Spleen (tissue), 11 donors: ENCODE results near the gene CHN1. TPM values are rescaled to one million over a fixed set of nuclear protein-coding genes. Genes with fewer than 3 reads are reported as not detected.

Experiments
- DNase-seq: peaks from one replicate; pipeline ENCODE4 v3.0.0-alpha.2; 2020
- H3K27ac ChIP-seq, 8 donors: fragments of 200-600 bp; sonication (generic) in 7 of 8; 1 replicate in 4 of 8; 2 replicates in 4 of 8; pipeline versions ENCODE4 v1.5.0 to v1.8.0; 2016 to 2021; ENCODE audit warnings: inconsistent platforms in 4 of 8, mild to moderate bottlenecking in 4 of 8, moderate library complexity in 1 of 8
- H3K27me3 ChIP-seq, 7 donors: fragments of 200-600 bp; sonication (generic) in 6 of 7; replicated peaks in 1 of 7; 1 replicate in 4 of 7; 2 replicates in 3 of 7; pipeline versions ENCODE4 v1.5.0 to v1.8.0; 2016 to 2021; ENCODE audit warnings: inconsistent platforms in 3 of 7, mild to moderate bottlenecking in 1 of 7
- H3K36me3 ChIP-seq, 6 donors: fragments of 200-600 bp; sonication (generic) in 5 of 6; 1 replicate in 4 of 6; 2 replicates in 2 of 6; pipeline versions ENCODE4 v1.5.0 to v1.8.0; 2016 to 2021; ENCODE audit warnings: inconsistent platforms in 2 of 6
- H3K4me1 ChIP-seq, 6 donors: fragments of 200-600 bp; sonication (generic) in 5 of 6; 1 replicate in 3 of 6; 2 replicates in 3 of 6; pipeline versions ENCODE4 v1.5.0 to v1.8.0; 2016 to 2021; ENCODE audit warnings: inconsistent platforms in 3 of 6
- H3K4me3 ChIP-seq, 8 donors: fragments of 200-600 bp; sonication (generic) in 7 of 8; 1 replicate in 4 of 8; 2 replicates in 4 of 8; pipeline versions ENCODE4 v1.5.0 to v1.8.0; 2016 to 2021; ENCODE audit warnings: inconsistent platforms in 4 of 8, mild to moderate bottlenecking in 4 of 8, moderate library complexity in 2 of 8
- H3K9me3 ChIP-seq, 8 donors: fragments of 200-600 bp; sonication (generic) in 7 of 8; 1 replicate in 4 of 8; 2 replicates in 4 of 8; pipeline versions ENCODE4 v1.5.0 to v1.8.0; 2016 to 2021; ENCODE audit warnings: inconsistent platforms in 4 of 8
- POLR2A ChIP-seq, 3 donors: fragments of 450-650 bp; IDR thresholded peaks; one replicate each; pipeline ENCODE4 v1.5.1; 2017; ENCODE audit warnings: antibody characterized with exemption in 3 of 3, mild to moderate bottlenecking in 1 of 3
- POLR2AphosphoS5 ChIP-seq, 3 donors: sonication (generic); formaldehyde crosslinking; IDR thresholded peaks; one replicate each; pipeline ENCODE4 v1.5.1; 2017; ENCODE audit warnings: antibody characterized with exemption in 3 of 3
- WGBS, 5 donors: extraction: QIAGEN DNeasy Blood & Tissue Kit in 3 of 5; methylation state at CpG; one replicate each; pipeline versions ENCODE4 v1.1.5 to v1.1.7; 2013 to 2018; 5-methylcytosine and 5-hydroxymethylcytosine counted together
- intact Hi-C: fragments of 100-400 bp; cut with DNase I; formaldehyde crosslinking; loops from one replicate; pipeline ENCODE4 v1.15.0; 2023; ENCODE audit warnings: low total_unique reads
- polyA plus RNA-seq, 3 donors: library from polyadenylated mRNA; stranded (reverse); fragments of 200-250 nt; gene quantifications; one replicate each; pipeline ENCODE4 v1.2.1, GENCODE V29; 2013
- total RNA-seq, 7 donors: library from RNA; depleted of rRNA in 3 of 7; stranded (reverse); fragments of >200 nt in 3 of 7; fragmentation: NEBNext Ultra II Directional in 4 of 7; extraction: Animal tissue kit (Norgen Biotek cat#: 25700) in 4 of 7; gene quantifications; one replicate each; pipeline versions ENCODE4 v1.1.0 to v1.2.1, GENCODE V29; 2016 to 2021
- TF ChIP-seq, protein P1 (sequence below), 11 experiments: fragments of 200-600 bp in 7 of 11; fragments of 450-650 bp in 4 of 11; sonication (generic) in 4 of 11; IDR thresholded peaks in 8 of 11; conservative IDR thresholded peaks in 3 of 11; 1 replicate in 7 of 11; 2 replicates in 4 of 11; pipeline versions ENCODE4 v1.4.0 to v1.8.0; 2016 to 2021; ENCODE audit warnings: antibody characterized with exemption in 11 of 11, inconsistent platforms in 4 of 11, mild to moderate bottlenecking in 1 of 11
- donor health status: healthy with polysubstance abuse.
- donor health status: DM: no; HTN: no; CAD: no; lungs with moderate emphysema.
- donor health status: DM: no; HTN: no; CAD: no.
- donor health status: Bipolar disorder and iron deficiency.
- donor health status: healthy.
- donor health status: DM: no; HTN: no; CAD: no.
- donor health status: DM: yes; HTN: yes; CAD: no.

CHN1 gene
- total and polyA plus RNA-seq, 10 donors: 5.4 to 14.6 (median 9.7) TPM

DNA sequence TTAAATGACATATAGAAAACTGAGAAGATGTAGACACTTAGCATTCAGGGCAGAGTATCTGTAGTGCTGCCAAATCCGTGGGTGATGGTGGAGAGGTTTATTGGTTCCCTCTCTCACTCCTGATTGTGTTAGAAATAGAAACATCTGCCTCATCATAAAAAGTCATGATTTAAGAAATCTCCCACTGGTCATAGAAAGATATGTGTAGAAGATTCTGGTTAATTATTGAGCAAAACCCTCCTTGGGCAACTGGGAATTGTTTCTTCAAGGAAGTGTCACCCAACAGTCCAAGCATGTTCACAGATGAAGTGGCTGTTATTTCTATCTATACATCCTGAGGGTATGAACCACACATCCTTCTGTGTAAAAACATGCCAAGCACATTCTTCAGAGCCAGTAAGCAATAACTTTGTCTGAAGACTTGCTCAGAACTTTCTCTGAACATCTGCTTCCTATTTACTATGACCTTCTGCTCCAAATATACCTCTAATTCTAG is 207.4 kb downstream of the CHN1 start:
- DNase-seq: no peak
- H3K36me3 ChIP-seq: peaks cover 0 to 9% (median 0%) of the 10 kb centered on the region in 6 donors
- TF ChIP-seq POLR2A (IDR thresholded peaks at IDR 0.05) (no peak), POLR2AphosphoS5 (IDR thresholded peaks at IDR 0.05) (no peak)
- TF ChIP-seq, protein P1, sequence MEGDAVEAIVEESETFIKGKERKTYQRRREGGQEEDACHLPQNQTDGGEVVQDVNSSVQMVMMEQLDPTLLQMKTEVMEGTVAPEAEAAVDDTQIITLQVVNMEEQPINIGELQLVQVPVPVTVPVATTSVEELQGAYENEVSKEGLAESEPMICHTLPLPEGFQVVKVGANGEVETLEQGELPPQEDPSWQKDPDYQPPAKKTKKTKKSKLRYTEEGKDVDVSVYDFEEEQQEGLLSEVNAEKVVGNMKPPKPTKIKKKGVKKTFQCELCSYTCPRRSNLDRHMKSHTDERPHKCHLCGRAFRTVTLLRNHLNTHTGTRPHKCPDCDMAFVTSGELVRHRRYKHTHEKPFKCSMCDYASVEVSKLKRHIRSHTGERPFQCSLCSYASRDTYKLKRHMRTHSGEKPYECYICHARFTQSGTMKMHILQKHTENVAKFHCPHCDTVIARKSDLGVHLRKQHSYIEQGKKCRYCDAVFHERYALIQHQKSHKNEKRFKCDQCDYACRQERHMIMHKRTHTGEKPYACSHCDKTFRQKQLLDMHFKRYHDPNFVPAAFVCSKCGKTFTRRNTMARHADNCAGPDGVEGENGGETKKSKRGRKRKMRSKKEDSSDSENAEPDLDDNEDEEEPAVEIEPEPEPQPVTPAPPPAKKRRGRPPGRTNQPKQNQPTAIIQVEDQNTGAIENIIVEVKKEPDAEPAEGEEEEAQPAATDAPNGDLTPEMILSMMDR (IDR thresholded peaks at IDR 0.05 in 8 of 11, conservative IDR thresholded peaks at IDR 0.05 in 3 of 11): no peak
- no peaks in the 10 kb centered on the region for H3K9me3 ChIP-seq
- H3K4me3 ChIP-seq: no peak overlapping the region
- no peaks in the 10 kb centered on the region for H3K27me3 ChIP-seq
- no peak overlapping the region for H3K27ac ChIP-seq
- H3K4me1 ChIP-seq: peaks cover 0 to under 1% (median 0%) of the 10 kb centered on the region in 6 donors
- intact Hi-C loops: no loop called here
- WGBS, 5 donors: 38 to 79% (median 72%) methylated on average over 1 of the region's 1 CpG

DNA sequence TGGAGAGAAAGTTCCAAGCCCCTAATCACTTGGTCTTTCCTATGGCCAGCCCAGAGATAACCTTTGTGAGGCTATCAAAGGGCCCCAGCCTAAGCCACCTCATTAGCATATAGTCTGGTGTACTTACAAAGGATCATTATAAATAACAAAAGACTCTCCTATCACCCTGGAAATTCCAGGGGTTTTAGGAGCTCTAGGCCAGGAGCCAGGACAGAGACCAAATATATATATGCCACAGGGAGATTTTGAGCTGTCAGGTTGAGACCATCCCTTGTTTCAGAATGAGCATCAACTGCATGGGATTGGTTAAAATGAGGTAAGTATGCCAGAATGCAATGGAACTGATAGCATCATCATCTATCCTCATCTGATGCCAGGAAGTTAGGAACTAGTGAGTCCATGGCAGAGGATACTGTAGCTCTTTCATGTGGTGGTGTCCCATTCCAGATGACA is 208.8 kb downstream of the CHN1 start:
- H3K9me3 ChIP-seq: no peaks in the 10 kb centered on the region
- TF ChIP-seq POLR2A (IDR thresholded peaks at IDR 0.05) (no peak), POLR2AphosphoS5 (IDR thresholded peaks at IDR 0.05) (no peak)
- TF ChIP-seq, protein P1 (IDR thresholded peaks at IDR 0.05 in 8 of 11, conservative IDR thresholded peaks at IDR 0.05 in 3 of 11): no peak
- H3K4me1 ChIP-seq: peaks cover 0 to 6% (median 0%) of the 10 kb centered on the region in 6 donors
- no peak overlapping the region for H3K27ac ChIP-seq
- intact Hi-C loops: no loop called here
- no peak for DNase-seq
- no peak overlapping the region for H3K4me3 ChIP-seq
- peaks cover 0 to 9% (median 0%) of the 10 kb centered on the region in 6 donors for H3K36me3 ChIP-seq
- peaks cover 0 to 5% (median 0%) of the 10 kb centered on the region in 7 donors for H3K27me3 ChIP-seq

DNA sequence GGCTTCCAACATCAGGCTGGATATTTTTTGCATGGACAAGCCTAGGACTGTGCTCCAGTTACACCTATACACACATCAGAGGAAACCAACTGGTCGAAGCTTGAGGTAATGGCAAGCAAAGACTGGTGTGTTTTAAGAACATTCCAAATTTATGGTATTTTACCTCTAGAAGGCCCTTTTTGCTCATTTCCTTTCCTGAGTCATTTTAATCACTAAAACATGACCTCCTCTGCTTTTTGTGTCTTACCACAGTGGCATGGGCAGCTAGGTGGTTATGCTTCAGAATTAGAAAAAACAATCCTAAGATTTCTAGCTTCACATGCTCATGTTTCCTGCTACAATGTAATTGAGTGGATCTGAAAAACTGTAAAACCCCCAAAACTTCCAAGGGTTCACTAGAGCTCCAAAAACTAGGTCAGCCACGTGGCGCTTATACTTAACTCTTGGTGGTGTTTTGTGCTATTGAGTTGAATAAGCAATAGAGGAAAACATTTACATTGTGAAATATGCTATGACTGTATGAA is 210.3 kb downstream of the CHN1 start:
- TF ChIP-seq POLR2A (IDR thresholded peaks at IDR 0.05) (no peak), POLR2AphosphoS5 (IDR thresholded peaks at IDR 0.05) (no peak)
- TF ChIP-seq, protein P1 (IDR thresholded peaks at IDR 0.05 in 8 of 11, conservative IDR thresholded peaks at IDR 0.05 in 3 of 11): no peak
- intact Hi-C loops: no loop called here
- 65 to 87% (median 80%) methylated on average over 3 of the region's 3 CpGs for WGBS, 5 donors
- H3K27ac ChIP-seq: no peak overlapping the region
- H3K4me1 ChIP-seq: peaks cover 0 to 10% (median 0%) of the 10 kb centered on the region in 6 donors
- H3K9me3 ChIP-seq: no peaks in the 10 kb centered on the region
- no peak for DNase-seq
- H3K4me3 ChIP-seq: no peak overlapping the region
- H3K27me3 ChIP-seq: peaks cover 0 to 5% (median 0%) of the 10 kb centered on the region in 7 donors
- H3K36me3 ChIP-seq: peaks cover 0 to 7% (median 0%) of the 10 kb centered on the region in 6 donors

DNA sequence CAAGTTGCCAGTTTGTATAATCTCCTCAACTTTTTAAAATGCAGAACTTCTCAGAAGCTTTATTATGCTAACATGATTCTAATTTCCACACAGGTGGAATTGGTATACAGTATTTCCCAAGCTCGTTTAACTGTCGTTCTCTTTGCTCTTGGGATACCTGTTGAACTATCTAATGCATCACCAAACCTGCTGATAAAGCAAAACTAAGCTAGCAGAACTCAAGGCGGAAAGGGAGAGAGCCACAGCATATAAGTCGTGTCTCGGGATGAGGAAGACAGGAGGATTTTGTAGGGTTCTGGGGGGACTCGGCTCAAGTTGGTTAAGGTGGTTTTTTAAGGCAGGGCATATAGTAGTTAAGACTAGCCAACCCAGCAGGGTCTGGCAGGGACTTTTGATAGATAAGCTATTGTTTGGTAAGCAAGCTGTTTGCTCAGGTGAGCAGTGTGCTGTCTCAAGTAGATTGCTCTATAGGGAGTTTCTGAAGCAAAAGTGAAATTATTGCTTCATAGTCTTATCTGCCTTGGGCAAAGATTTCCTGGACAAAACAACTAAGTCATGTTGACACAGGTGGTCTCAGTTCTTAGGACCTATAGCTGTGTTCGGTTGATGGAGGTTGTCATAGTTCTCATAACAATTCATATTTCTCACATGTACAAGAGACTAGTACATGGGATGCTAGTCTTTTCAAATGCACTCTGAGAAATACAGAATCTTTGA is 212.7 kb downstream of the CHN1 start:
- H3K27ac ChIP-seq: no peak overlapping the region
- DNase-seq: no peak
- H3K36me3 ChIP-seq: no peaks in the 10 kb centered on the region
- peaks cover 0 to 5% (median 0%) of the 10 kb centered on the region in 7 donors for H3K27me3 ChIP-seq
- TF ChIP-seq POLR2A (IDR thresholded peaks at IDR 0.05) (no peak), POLR2AphosphoS5 (IDR thresholded peaks at IDR 0.05) (no peak)
- TF ChIP-seq, protein P1 (IDR thresholded peaks at IDR 0.05 in 8 of 11, conservative IDR thresholded peaks at IDR 0.05 in 3 of 11): no peak
- peaks cover 0 to 10% (median 4%) of the 10 kb centered on the region in 6 donors for H3K4me1 ChIP-seq
- intact Hi-C loops: no loop called here
- H3K4me3 ChIP-seq: no peak overlapping the region
- no peaks in the 10 kb centered on the region for H3K9me3 ChIP-seq
- 57 to 75% (median 65%) methylated on average over 7 of the region's 7 CpGs for WGBS, 5 donors
